Measurements from ENCODE around the gene TMEM135.

TMEM135 gene

GRCh38 chr11:87203907-87204602, 166.3 kb downstream of the TMEM135 start:
- DNase-seq, result no peak

- no peak for DNase-seq
Measured at GRCh38 chr11:87212891-87213290, 175.2 kb downstream of the TMEM135 start.

GRCh38 chr11:87213444-87213843, 175.7 kb downstream of the TMEM135 start:
- no peak for DNase-seq

DNA sequence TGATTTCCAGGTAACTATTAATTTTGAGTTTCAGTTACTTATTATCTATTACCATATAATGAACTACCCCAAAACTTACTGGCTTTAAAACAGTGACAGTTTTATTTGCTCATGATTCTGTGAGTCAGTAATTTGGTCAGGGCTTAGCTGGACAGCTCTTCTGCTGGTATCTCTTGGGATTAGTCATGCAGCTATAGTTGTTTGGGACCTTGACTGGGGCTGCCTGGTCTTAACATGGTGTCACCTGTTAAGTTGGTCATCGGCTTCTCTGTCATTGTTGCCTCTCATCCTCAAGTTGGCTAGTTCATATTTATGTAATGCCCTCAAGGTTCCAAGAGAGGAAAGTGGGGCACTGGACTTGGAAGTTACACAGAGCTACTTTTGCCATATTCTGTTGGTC, 177.5 kb downstream of the TMEM135 start:
- DNase-seq, result no peak

DNA sequence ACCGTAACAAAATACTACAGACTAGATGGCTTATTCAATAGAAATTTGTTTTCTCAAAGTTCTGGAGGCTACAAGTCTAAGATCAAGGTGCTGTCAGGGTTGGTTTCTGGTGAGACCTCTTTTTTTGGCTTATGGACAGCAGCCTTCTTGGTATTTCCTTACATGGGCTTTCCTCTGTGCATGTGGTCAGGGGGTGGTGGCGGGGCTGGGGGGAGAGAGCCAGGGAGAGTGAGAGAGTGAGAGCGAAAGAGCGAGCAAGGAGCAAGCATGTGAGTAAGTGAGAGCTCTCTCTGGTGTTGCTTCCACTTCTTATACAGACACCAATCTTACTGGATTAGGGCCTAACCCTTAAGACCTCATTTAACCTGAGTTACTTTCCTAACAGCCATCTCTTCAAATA, 181.5 kb downstream of the TMEM135 start:
- no peak for DNase-seq

GRCh38 chr11:87223816-87224215, 186.1 kb downstream of the TMEM135 start:
- no peak for DNase-seq

DNA sequence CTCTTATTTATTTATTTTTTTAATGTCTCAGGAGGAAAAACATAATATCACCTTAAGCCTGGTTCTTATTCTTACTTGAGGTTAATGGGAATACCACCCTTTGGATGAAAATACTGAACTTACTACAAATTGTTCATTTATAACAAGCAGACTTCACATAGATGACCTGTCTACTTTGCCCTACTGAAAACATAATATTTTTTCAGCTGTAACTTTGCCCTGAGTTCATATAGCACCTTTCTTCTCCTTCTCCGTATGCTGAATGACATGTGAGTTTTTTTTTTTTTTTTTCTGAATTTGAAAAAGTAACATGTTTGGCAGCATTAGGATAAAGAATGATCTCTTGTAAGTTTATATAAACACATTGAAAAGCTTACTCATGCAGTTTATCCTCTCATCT, 186.8 kb downstream of the TMEM135 start:
- DNase-seq, result no peak

GRCh38 chr11:87228820-87229219, 191.1 kb downstream of the TMEM135 start:
- DNase-seq, result no peak

DNA sequence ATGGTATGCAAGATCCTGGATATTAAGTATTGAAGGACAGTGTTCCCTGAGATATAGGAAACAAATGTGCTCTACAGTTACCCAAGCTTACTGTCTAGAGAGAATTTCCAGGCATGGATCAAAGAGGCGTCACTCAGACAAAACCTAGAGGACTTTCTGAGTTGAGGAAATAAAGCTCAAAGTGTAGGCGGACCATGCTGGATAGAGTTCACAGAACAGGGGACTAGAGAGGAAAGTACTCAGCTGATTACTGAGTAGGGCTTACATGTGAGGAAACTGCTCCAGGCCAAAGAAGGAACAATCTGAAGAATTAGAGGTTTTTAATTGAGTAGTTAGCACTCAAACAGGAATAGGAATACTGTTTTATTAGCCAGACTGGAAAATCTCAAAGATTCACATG, 193.3 kb downstream of the TMEM135 start:
- no peak for DNase-seq

DNA sequence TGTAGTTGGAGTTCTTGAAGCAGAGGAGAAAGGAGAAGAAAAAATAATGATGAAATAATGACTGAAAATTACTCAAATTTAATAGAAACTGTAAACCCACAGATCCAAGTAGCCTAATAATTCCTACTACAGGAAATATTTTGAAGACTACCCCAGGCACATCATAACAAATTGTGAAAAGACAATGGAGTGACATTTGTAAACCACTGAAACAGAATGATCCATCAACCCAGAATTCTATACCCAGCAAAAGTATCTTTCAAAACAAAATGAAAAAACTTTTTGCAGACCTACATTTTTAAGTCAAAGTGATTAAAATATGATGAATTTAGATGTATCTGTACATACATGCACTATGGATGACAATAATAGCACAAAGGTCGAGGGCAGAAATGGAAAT, 194.6 kb downstream of the TMEM135 start:
- no peak for DNase-seq

GRCh38 chr11:87235366-87235765, 197.6 kb downstream of the TMEM135 start:
- no peak for DNase-seq

DNA sequence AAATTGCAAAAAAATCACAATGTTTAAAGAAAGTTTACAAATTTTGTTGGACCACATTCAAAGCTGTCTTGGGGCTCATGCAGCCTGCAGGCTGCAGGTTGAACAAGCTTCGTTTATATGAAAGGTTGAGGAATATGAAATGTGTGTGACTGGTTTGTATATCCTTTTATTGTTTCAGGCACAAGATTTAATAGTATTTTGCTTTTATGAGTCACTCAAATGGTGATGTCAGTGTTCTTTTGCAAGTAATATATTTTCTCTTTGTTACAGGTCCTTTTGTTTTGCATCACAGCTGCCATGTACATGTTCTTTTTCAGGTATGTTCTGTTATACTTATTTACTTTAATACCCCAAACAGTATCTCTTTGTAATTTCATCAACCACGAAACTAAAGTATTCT, 198.6 kb downstream of the TMEM135 start:
- DNase-seq, result no peak

DNA sequence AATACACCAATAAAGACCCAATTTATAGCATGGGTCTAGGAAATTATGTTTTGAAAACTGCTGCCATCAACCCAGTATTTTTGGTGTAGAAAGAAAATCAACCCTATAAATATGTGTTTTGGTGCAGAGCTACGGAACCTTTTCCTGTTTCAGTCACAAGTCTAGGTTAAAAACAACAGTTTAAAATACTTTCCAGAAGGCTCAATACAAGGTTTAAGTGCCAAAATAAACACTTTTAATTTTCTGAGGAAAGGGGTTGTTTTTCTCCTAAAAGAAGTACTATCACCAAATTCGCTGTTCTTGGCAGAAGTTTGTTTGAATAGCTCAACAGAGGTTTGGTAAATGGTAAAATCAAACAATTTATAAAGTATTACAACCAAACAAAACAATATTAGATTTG, 201.3 kb downstream of the TMEM135 start:
- DNase-seq, result no peak

- no peak for DNase-seq
Measured at GRCh38 chr11:87239531-87239930, 201.8 kb downstream of the TMEM135 start.

GRCh38 chr11:87251560-87251959, 213.8 kb downstream of the TMEM135 start:
- no peak for DNase-seq

- no peak for DNase-seq
Measured at GRCh38 chr11:87252869-87253268, 215.1 kb downstream of the TMEM135 start.

DNA sequence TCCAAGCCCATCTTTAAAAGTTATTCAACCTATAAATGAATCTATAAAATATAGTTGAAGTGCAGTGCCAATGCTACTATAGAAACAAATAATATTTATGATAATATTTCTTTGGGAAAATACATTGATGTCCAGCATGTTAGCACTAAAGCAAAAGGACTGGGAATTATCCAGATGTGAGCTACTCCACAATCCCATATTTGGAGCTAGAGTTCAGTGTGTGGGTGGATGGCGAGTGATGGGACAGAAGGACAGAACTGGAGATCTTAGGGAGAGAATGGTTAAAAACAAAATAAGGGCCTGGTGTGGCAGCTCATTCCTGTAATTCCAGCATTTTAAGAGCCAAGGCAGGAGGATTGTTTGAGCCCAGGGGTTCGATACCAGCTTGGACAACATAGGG, 216.8 kb downstream of the TMEM135 start:
- DNase-seq, result no peak

GRCh38 chr11:87255589-87255988, 217.9 kb downstream of the TMEM135 start:
- DNase-seq, result no peak

DNA sequence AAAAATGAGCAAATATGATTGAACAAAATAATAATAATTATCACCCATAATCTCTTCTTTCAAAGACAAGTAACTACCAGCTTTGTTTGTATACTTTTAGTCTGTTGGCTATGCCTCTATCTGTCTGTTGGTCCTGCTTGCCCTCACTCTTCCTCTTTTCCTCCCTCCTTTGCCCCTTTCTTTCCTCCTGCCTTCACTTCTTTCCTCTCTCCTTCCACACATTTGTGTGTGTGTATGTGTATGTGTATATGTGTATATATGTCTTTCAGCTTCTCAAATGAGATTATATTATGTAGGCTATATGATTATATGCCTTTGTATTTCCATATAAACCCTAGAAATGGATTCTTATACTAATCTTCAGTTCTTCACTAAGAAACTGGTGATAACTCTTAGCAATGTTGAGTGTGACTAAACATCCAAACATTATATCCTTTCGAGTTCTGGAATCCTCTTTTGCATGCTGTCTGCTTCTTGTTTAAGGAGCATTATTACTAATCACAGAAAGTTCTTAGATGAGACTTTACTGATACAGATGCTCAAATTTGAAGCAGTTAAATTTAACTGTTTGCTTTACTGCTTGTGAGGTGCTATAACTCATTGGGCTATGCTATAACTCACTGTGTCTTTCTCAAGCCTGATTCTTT, 219.1 kb downstream of the TMEM135 start:
- DNase-seq, result no peak

DNA sequence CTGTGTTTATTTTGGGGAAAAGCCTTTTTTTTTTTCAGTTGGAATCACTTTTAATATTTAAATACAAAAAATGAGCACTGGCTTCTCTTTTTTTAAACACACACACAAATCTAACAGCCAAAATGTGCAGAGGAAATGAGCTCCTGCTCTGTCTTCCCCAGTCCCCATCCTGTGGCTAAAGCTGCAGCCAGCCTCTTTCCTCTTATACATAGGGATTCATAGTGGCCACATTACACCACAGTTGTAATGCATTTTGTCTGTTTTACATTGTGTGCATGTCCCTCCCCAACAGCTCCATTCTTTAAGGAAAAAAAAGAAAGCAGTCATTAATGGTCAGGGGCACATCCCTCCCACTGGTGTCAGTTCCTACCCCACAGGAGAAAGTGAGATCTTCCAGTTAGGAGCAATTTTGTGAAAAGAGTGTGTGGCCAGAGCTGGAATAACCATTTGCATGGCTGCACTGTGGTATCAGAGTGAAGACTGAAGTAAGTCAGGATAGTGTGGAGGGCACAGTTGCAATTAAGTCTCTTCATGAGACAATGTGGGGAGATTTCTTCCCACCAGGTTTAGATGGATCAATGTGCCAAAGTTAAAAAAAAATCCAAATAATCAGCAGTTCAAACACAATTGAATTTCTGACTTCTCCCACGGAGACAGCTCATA, 220.6 kb downstream of the TMEM135 start:
- DNase-seq, result no peak

DNA sequence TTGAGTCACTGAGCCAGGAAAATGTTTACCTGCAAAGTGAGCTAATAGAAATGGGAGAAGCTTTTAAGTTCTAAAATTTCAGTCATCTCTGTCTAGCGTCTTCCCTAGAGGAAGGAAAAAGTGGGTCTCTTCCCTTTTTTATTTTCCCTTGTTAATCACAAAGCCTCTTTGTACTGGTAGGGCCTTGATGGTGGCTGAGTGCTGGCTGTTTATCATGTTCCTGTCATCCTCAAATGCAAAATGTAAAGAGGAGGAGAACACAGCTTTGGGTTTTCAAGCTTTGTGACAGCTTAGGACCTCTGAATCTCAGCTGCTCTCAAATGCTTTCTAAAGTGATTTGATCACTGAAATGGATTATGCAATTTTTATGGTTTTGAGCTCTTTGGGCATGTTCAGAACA, 222.0 kb downstream of the TMEM135 start:
- peak; percentile 64 for DNase-seq

GRCh38 chr11:87260811-87261210, 223.1 kb downstream of the TMEM135 start:
- DNase-seq, result no peak

DNA sequence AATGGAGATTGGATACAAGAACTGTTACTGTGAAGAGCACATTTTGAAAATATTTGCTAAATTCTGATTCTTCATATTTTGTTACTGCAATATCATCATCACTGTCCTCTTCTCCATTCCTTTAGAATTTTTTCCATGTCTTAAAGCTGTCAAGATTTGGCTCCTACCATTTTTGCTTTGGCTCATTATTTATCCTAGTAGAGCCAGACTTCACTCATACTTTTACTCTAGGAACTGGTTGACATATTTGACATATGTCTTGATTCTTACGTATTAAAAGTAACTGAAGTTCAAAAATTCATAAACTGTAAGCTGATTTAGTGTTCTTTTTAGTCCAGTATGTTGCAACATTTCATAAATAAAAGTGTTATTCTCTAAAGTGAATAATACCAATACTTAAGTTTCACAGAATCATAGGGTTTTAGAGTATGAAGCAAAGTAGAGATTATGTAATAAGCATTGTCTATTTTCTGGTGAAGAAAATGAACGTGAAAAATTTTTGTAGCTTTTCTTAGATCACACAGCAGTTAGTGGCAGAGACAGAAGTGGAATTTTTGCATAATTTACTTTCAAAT, 225.6 kb downstream of the TMEM135 start:
- no peak for DNase-seq

GRCh38 chr11:87263979-87264378, 226.2 kb downstream of the TMEM135 start:
- no peak for DNase-seq
